HUES6 (cell line): ENCODE data around the gene KCNJ18.
"Not testable (repeated sequence)": the region's sequence is repeated elsewhere in the genome, so short reads cannot be mapped to it uniquely, and the experiment has no call there.

Source experiments
- H3K27ac ChIP-seq: 2 replicates; pipeline ENCODE4 v1.7.0; 2013; ENCODE audit warnings: low read depth, mild to moderate bottlenecking, low read length, inconsistent platforms
- H3K27me3 ChIP-seq: 2 replicates; pipeline ENCODE4 v1.6.1; 2013; ENCODE audit warnings: low read length; ENCODE audit not compliant: control insufficient read depth, insufficient read depth
- H3K36me3 ChIP-seq: 2 replicates; pipeline ENCODE4 v1.6.1; 2013; ENCODE audit warnings: low read length; ENCODE audit not compliant: control insufficient read depth, insufficient read depth
- H3K4me1 ChIP-seq: 2 replicates; pipeline ENCODE4 v1.6.1; 2013; ENCODE audit warnings: low read length; ENCODE audit not compliant: control insufficient read depth, insufficient read depth
- H3K4me3 ChIP-seq: 2 replicates; pipeline ENCODE4 v1.5.1; 2013; ENCODE audit warnings: low read depth, low read length
- H3K9ac ChIP-seq: one replicate; pipeline ENCODE4 v1.6.1; 2013; ENCODE audit warnings: mild to moderate bottlenecking, low read length
- H3K9me3 ChIP-seq: 2 replicates; pipeline ENCODE4 v1.6.1; 2013; ENCODE audit warnings: low read depth, low read length; ENCODE audit not compliant: control insufficient read depth, insufficient read depth

KCNJ18 gene

GRCh38 chr17:21680366-21680765, 12.0 kb upstream of the KCNJ18 start:
- Histone ChIP-seq H3K36me3 (no peaks in the 10 kb centered on the region), H3K9me3 (peaks cover 72% of the 10 kb centered on the region; the same call in 1 of the 2 replicates), H3K27ac (no peak overlapping the region), H3K4me3 (no peak overlapping the region), H3K27me3 (no peaks in the 10 kb centered on the region; the same call in 1 of the 2 replicates), H3K4me1 (no peaks in the 10 kb centered on the region), H3K9ac (no peak overlapping the region)

GRCh38 chr17:21680850-21681351, 11.4 kb upstream of the KCNJ18 start:
- not testable (repeated sequence) for H3K36me3 ChIP-seq, H3K9ac ChIP-seq, H3K4me1 ChIP-seq, H3K27me3 ChIP-seq, H3K4me3 ChIP-seq, H3K27ac ChIP-seq
- H3K9me3 ChIP-seq = peaks cover 68% of the 10 kb centered on the region; the same call in 1 of the 2 replicates

- not testable (repeated sequence) for H3K4me1 ChIP-seq, H3K36me3 ChIP-seq, H3K27ac ChIP-seq, H3K4me3 ChIP-seq, H3K9ac ChIP-seq, H3K27me3 ChIP-seq
- peaks cover 68% of the 10 kb centered on the region; the same call in 1 of the 2 replicates for H3K9me3 ChIP-seq
These were observed 10.7 kb upstream of the KCNJ18 start for GRCh38 chr17:21681576-21681975.

- not testable (repeated sequence) for H3K27ac ChIP-seq, H3K27me3 ChIP-seq, H3K9ac ChIP-seq, H3K4me3 ChIP-seq, H3K36me3 ChIP-seq, H3K4me1 ChIP-seq
- peaks cover 68% of the 10 kb centered on the region; the same call in 1 of the 2 replicates for H3K9me3 ChIP-seq
These were observed 10.2 kb upstream of the KCNJ18 start for GRCh38 chr17:21682130-21682529.

DNA sequence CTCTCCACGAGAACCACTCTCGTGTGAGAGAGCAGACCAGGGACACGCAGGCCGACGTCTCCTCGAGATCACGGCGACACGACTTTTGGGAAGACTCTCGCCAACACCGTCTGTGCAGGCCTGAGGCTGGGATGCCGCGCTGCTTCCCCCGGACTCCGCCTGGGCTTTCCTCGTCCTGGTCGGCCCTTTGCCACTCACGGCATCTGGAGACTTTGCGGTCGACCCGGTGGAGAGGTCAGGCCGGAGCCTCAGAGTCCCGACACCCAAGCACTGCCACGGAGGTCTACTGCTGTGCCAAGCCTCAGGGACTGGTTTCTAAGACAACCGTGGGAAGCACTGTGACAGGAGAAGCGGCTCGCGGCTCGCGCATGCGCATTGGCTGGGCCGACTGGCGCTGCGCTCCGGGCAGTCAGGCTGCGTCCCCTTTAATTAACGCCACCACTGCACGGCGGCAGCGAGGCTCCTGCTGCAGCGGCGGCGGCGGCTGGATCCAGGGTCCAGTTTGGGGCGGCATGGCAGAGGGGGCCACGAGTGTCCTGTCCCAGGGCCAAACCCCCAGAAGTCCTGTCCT, 9.1 kb upstream of the KCNJ18 start:
- H3K4me3 ChIP-seq = not testable (repeated sequence)

DNA sequence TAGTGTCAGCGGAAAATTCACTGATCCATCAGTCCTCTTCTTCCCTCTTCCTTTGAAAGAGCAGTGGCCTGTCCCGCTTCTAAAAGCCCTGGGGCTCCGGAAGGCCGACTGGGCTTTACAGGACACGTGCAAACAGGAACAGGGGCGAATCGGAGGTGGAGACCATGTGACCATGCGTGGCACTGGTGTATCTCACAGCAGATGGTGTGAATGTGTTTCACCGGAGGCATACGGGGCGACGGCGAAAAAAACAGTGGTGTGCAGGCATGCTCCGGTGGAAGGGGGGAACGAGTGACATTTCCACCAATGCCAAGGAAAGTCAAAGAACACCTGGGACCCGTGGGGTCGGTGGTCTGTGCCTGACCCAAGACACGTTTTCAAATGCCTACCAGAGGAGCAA, 8.4 kb upstream of the KCNJ18 start:
- peaks cover 68% of the 10 kb centered on the region; the same call in 1 of the 2 replicates for H3K9me3 ChIP-seq
- H3K27me3 ChIP-seq, H3K27ac ChIP-seq, H3K4me1 ChIP-seq, H3K4me3 ChIP-seq, H3K9ac ChIP-seq, H3K36me3 ChIP-seq: not testable (repeated sequence)

More for the DNA sequence above, 9.1 kb upstream of the KCNJ18 start:
- not testable (repeated sequence) for H3K27me3 ChIP-seq, H3K27ac ChIP-seq, H3K4me1 ChIP-seq, H3K9ac ChIP-seq, H3K36me3 ChIP-seq
- H3K9me3 ChIP-seq = peaks cover 67% of the 10 kb centered on the region; the same call in 1 of the 2 replicates

DNA sequence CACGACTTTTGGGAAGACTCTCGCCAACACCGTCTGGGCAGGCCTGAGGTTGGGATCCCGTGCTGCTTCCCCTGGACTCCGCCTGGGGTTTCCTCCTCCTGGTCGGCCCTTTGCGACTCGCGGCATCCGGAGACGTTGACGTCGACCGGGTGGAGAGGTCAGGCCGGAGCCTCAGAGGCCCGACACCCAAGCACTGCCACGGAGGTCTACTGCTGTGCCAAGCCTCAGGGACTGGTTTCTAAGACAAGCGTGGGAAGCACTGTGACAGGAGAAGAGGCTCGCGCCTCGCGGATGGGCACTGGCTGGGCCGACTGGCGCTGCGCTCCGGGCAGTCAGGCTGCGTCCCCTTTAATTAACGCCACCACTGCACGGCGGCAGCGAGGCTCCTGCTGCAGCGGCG, 7.9 kb upstream of the KCNJ18 start:
- not testable (repeated sequence) for H3K27ac ChIP-seq, H3K9ac ChIP-seq, H3K36me3 ChIP-seq, H3K4me3 ChIP-seq, H3K27me3 ChIP-seq, H3K4me1 ChIP-seq
- peaks cover 67% of the 10 kb centered on the region; the same call in 1 of the 2 replicates for H3K9me3 ChIP-seq

GRCh38 chr17:21685061-21685795, 7.1 kb upstream of the KCNJ18 start:
- H3K9me3 ChIP-seq = peaks cover 64% of the 10 kb centered on the region; the same call in 1 of the 2 replicates
- not testable (repeated sequence) for H3K27ac ChIP-seq, H3K9ac ChIP-seq, H3K36me3 ChIP-seq, H3K27me3 ChIP-seq, H3K4me3 ChIP-seq, H3K4me1 ChIP-seq

- peaks cover 66% of the 10 kb centered on the region; the same call in 1 of the 2 replicates for H3K9me3 ChIP-seq
- peaks cover 9% of the 10 kb centered on the region; the same call in 1 of the 2 replicates for H3K4me1 ChIP-seq
- no peak overlapping the region for H3K9ac ChIP-seq
- H3K4me3 ChIP-seq = no peak overlapping the region
- no peak overlapping the region for H3K27ac ChIP-seq
- H3K27me3 ChIP-seq = no peaks in the 10 kb centered on the region
- H3K36me3 ChIP-seq = no peaks in the 10 kb centered on the region
These were observed 5.9 kb upstream of the KCNJ18 start for GRCh38 chr17:21686165-21687015.

GRCh38 chr17:21687136-21687953, 5.0 kb upstream of the KCNJ18 start:
- H3K9ac ChIP-seq = no peak overlapping the region
- H3K27ac ChIP-seq = no peak overlapping the region
- no peak overlapping the region for H3K4me3 ChIP-seq
- H3K4me1 ChIP-seq = peaks cover 9% of the 10 kb centered on the region; the same call in 1 of the 2 replicates
- peaks cover 69% of the 10 kb centered on the region; the same call in 1 of the 2 replicates for H3K9me3 ChIP-seq
- no peaks in the 10 kb centered on the region for H3K27me3 ChIP-seq
- no peaks in the 10 kb centered on the region for H3K36me3 ChIP-seq
